Measurements from ENCODE around the gene CPAMD8. TPM values are rescaled to one million over a fixed set of nuclear protein-coding genes. Genes with fewer than 3 reads are reported as not detected.
"Not testable (repeated sequence)": the region's sequence is repeated elsewhere in the genome, so short reads cannot be mapped to it uniquely, and the experiment has no call there.

CPAMD8 gene
- total and polyA plus RNA-seq, 4 donors, result 1.9 to 11.9 (median 4.0) TPM

DNA sequence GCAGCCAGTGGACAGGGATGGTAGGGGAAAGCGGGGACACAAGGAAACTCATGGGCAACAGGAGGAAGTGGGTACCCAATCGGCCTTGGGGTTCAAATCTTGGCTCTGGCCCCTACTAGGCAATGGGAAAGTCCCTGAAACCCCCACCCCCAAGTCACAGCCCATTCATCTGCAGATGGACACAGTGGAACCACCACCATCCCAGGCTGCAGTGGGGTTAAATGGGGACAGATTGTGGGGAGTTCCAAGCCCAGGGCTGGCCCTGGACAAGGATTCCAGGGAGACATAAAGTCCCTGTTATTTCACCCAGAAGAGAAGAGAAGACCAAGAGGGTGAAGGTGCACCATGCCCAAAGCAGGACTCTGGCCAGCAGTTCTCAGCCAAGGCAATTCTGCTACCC lies 48.5 kb downstream of the CPAMD8 start:
- no peak overlapping the region for H3K4me3 ChIP-seq (ENCODE audit: low read length in 2 of 2)
- 78 to 94% methylated on average over 2 of the region's 2 CpGs for WGBS, 2 donors
- intact Hi-C loops (cut with DNase I), result no loop called here
- no peaks in the 10 kb centered on the region for H3K4me1 ChIP-seq (ENCODE audit: control insufficient read depth in 1 of 2, insufficient read depth in 2 of 2, low read length in 2 of 2)
- no peaks in the 10 kb centered on the region for H3K27me3 ChIP-seq (ENCODE audit: control insufficient read depth in 1 of 2, insufficient read depth in 2 of 2, low read length in 1 of 2)
- H3K36me3 ChIP-seq (ENCODE audit: control insufficient read depth in 1 of 2, insufficient read depth in 2 of 2, low read length in 1 of 2), result no peaks in the 10 kb centered on the region
- no peak overlapping the region for H3K27ac ChIP-seq (ENCODE audit: low read depth in 1 of 2, low read length in 2 of 2)
- H3K9me3 ChIP-seq (ENCODE audit: control insufficient read depth, low read length), result no peaks in the 10 kb centered on the region
- DNase-seq, result no peak
- no peak for ATAC-seq (ENCODE audit: low FRiP score)

DNA sequence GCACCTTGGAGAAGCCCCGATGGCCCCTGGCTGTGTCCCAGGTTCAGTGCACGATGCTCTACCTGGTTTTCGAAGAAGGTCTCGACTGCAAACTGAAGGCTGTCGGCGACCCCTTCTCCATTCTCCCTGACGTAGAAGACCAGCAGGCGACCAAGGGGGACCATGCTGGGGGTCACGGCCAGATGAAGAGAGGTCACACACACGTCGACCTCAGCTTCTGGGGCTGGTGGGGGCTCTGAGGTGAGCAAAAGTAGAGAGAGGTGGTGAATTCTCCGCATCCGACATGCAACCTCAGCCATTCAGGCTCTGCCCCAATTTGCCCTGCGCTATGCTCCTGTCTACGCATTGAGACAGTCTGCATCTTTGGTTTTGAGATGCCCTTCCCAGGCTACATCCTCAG lies 49.3 kb downstream of the CPAMD8 start:
- no peaks in the 10 kb centered on the region for H3K36me3 ChIP-seq (ENCODE audit: control insufficient read depth in 1 of 2, insufficient read depth in 2 of 2, low read length in 1 of 2)
- H3K4me3 ChIP-seq (ENCODE audit: low read length in 2 of 2), result no peak overlapping the region
- no peak for ATAC-seq (ENCODE audit: low FRiP score)
- DNase-seq, result no peak
- WGBS, 2 donors, result 85 to 88% methylated on average over 15 of the region's 15 CpGs
- intact Hi-C loops (cut with DNase I), result no loop called here
- H3K9me3 ChIP-seq (ENCODE audit: control insufficient read depth, low read length), result no peaks in the 10 kb centered on the region
- H3K4me1 ChIP-seq (ENCODE audit: control insufficient read depth in 1 of 2, insufficient read depth in 2 of 2, low read length in 2 of 2), result no peaks in the 10 kb centered on the region
- no peak overlapping the region for H3K27ac ChIP-seq (ENCODE audit: low read depth in 1 of 2, low read length in 2 of 2)
- H3K27me3 ChIP-seq (ENCODE audit: control insufficient read depth in 1 of 2, insufficient read depth in 2 of 2, low read length in 1 of 2), result no peaks in the 10 kb centered on the region

DNA sequence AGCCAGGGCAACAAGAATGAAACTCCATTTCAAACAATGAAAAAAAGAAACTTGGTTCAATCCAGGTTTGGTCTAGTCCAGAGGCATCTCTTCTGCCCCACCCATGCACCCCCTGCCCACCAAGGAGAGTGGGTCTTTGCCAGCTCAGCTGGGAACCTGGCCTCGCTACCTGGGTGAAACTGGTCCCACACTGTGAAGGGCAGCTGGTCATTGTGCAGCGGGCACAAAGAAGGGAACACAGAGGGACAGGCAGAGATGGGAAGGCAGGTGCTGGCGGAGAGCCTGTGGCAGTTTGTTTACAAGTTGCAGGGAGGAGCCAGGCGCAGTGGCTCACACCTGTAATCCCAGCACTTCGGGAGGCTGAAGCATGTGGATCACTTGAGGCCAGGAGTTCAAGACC lies 50.2 kb downstream of the CPAMD8 start:
- Histone ChIP-seq H3K4me1 (ENCODE audit: control insufficient read depth in 1 of 2, insufficient read depth in 2 of 2, low read length in 2 of 2) (no peaks in the 10 kb centered on the region), H3K27ac (ENCODE audit: low read depth in 1 of 2, low read length in 2 of 2) (no peak overlapping the region), H3K4me3 (ENCODE audit: low read length in 2 of 2) (no peak overlapping the region), H3K27me3 (ENCODE audit: control insufficient read depth in 1 of 2, insufficient read depth in 2 of 2, low read length in 1 of 2) (no peaks in the 10 kb centered on the region), H3K9me3 (ENCODE audit: control insufficient read depth, low read length) (no peaks in the 10 kb centered on the region), H3K36me3 (ENCODE audit: control insufficient read depth in 1 of 2, insufficient read depth in 2 of 2, low read length in 1 of 2) (no peaks in the 10 kb centered on the region)
- DNase-seq (no peak), ATAC-seq (ENCODE audit: low FRiP score) (no peak)
- intact Hi-C loops (cut with DNase I), result no loop called here
- WGBS, 2 donors, result 90 to 92% methylated on average over 5 of the region's 5 CpGs

DNA sequence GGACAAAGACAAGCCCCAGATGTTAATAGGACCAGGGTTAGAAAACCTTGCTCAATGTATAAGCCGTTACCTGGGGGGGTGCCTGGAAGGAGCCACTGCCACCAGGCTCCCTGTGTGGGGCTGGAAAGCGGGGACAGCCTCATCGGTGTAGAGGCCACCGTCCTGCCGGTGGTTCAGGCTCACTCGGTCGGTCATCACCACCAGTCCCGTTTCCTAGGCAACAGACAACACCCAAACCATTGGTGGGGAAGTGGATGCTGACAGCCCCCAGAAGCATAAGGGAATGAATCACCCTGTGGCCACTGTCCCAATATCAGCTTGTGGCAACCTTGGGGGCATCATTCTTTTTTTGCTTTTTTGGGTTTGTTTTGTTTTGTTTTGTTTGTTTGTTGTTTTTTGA lies 55.8 kb downstream of the CPAMD8 start:
- intact Hi-C loops (cut with DNase I), result no loop called here
- Histone ChIP-seq H3K9me3 (ENCODE audit: control insufficient read depth, low read length) (peaks cover 5% of the 10 kb centered on the region), H3K27me3 (ENCODE audit: control insufficient read depth in 1 of 2, insufficient read depth in 2 of 2, low read length in 1 of 2) (no peaks in the 10 kb centered on the region), H3K27ac (ENCODE audit: low read depth in 1 of 2, low read length in 2 of 2) (no peak overlapping the region), H3K4me3 (ENCODE audit: low read length in 2 of 2) (no peak overlapping the region), H3K36me3 (ENCODE audit: control insufficient read depth in 1 of 2, insufficient read depth in 2 of 2, low read length in 1 of 2) (no peaks in the 10 kb centered on the region), H3K4me1 (ENCODE audit: control insufficient read depth in 1 of 2, insufficient read depth in 2 of 2, low read length in 2 of 2) (no peaks in the 10 kb centered on the region)
- WGBS, 2 donors, result 83 to 92% methylated on average over 8 of the region's 8 CpGs
- ATAC-seq (ENCODE audit: low FRiP score), result no peak
- no peak for DNase-seq

DNA sequence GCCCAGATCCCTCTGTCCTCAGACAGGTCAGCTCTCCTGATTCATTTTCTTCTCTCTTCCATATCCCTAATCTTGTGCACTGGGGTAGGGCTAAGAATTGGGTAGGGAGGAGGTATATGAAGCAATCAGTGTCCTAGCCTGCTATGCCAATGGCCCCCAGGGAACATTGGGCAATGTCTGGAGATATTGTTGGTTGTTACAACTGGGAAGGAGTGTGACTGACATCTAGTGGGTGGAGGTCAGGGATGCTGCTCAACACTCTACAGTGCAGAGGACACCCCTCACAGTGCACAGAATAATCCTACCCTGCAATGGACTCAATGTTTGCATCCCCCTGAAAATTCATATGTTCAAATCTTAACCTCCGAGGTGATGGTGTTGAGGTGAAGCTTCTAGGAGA lies 57.5 kb downstream of the CPAMD8 start:
- ATAC-seq (ENCODE audit: low FRiP score), result no peak
- intact Hi-C loops (cut with DNase I), result no loop called here

DNA sequence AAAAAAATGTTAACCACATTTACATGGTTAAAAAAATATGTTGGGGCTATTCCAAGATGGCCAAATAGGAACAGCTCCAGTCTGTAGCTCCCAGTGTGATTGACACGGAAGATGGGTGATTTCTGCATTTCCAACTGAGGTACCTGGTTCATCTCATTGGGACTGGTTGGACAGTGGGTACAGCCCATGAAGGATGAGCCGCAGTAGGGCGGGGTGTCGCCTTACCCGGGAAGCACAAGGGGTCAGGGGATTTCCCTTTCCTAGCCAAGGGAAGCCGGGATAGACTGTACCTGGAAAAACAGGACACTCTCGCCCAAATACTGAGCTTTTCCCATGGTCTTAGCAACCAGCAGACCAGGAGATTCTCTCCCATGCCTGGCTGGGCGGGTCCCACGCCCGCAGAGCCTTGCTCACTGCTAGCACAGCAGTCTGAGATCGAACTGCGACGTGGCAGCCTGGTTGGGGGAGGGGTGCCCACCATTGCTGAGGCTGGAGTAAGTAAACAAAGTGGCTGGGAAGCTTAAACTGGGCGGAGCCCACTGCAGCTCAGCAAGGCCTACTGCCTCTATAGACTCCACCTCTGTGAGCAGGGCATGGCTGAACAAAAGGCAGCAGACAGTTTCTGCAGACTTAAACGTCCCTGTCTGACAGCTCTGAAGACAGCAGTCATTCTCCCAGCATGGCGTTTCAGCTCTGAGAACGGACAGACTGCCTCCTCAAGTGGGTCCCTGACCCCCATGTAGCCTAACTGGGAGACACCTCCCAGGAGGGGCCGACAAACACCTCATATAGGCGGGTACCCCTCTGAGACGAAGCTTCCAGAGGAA lies 65.4 kb downstream of the CPAMD8 start:
- H3K27ac ChIP-seq (ENCODE audit: low read depth in 1 of 2, low read length in 2 of 2); H3K9me3 ChIP-seq (ENCODE audit: control insufficient read depth, low read length); ATAC-seq (ENCODE audit: low FRiP score); H3K27me3 ChIP-seq (ENCODE audit: control insufficient read depth in 1 of 2, insufficient read depth in 2 of 2, low read length in 1 of 2); H3K4me1 ChIP-seq (ENCODE audit: control insufficient read depth in 1 of 2, insufficient read depth in 2 of 2, low read length in 2 of 2); DNase-seq; H3K4me3 ChIP-seq (ENCODE audit: low read length in 2 of 2); intact Hi-C loops (cut with DNase I); H3K36me3 ChIP-seq (ENCODE audit: control insufficient read depth in 1 of 2, insufficient read depth in 2 of 2, low read length in 1 of 2): not testable (repeated sequence)
- WGBS, 2 donors, result 65 to 66% methylated on average over 20 of the region's 20 CpGs

More for the DNA sequence above, 57.5 kb downstream of the CPAMD8 start:
- H3K27me3 ChIP-seq (ENCODE audit: control insufficient read depth in 1 of 2, insufficient read depth in 2 of 2, low read length in 1 of 2), result no peaks in the 10 kb centered on the region
- 97 to 99% methylated on average over 1 of the region's 1 CpG for WGBS, 2 donors
- peaks cover 5% of the 10 kb centered on the region for H3K9me3 ChIP-seq (ENCODE audit: control insufficient read depth, low read length)
- H3K4me1 ChIP-seq (ENCODE audit: control insufficient read depth in 1 of 2, insufficient read depth in 2 of 2, low read length in 2 of 2), result no peaks in the 10 kb centered on the region
- no peak overlapping the region for H3K27ac ChIP-seq (ENCODE audit: low read depth in 1 of 2, low read length in 2 of 2)
- DNase-seq, result no peak
- no peaks in the 10 kb centered on the region for H3K36me3 ChIP-seq (ENCODE audit: control insufficient read depth in 1 of 2, insufficient read depth in 2 of 2, low read length in 1 of 2)
- no peak overlapping the region for H3K4me3 ChIP-seq (ENCODE audit: low read length in 2 of 2)

DNA sequence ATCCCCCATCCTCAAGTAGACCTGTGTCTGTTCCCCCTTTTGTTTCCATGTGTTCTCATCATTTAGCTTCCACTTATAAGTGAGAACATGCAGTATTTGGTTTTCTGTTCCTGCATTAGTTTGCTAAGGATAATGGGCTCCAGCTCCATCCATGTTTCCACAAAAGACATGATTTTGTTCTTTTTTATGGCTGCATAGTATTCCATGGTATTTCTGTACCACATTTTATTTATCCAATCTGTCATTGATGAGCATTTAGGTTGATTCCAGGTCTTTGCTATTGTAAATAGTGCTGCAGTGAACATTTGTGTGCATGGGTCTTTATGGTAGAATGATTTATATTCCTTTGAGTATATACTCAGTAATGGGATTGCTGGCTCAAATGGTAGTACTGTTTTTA lies 68.3 kb downstream of the CPAMD8 start:
- H3K27me3 ChIP-seq (ENCODE audit: control insufficient read depth in 1 of 2, insufficient read depth in 2 of 2, low read length in 1 of 2); ATAC-seq (ENCODE audit: low FRiP score); H3K36me3 ChIP-seq (ENCODE audit: control insufficient read depth in 1 of 2, insufficient read depth in 2 of 2, low read length in 1 of 2); H3K4me3 ChIP-seq (ENCODE audit: low read length in 2 of 2); intact Hi-C loops (cut with DNase I); DNase-seq; H3K27ac ChIP-seq (ENCODE audit: low read depth in 1 of 2, low read length in 2 of 2); H3K4me1 ChIP-seq (ENCODE audit: control insufficient read depth in 1 of 2, insufficient read depth in 2 of 2, low read length in 2 of 2); H3K9me3 ChIP-seq (ENCODE audit: control insufficient read depth, low read length): not testable (repeated sequence)

DNA sequence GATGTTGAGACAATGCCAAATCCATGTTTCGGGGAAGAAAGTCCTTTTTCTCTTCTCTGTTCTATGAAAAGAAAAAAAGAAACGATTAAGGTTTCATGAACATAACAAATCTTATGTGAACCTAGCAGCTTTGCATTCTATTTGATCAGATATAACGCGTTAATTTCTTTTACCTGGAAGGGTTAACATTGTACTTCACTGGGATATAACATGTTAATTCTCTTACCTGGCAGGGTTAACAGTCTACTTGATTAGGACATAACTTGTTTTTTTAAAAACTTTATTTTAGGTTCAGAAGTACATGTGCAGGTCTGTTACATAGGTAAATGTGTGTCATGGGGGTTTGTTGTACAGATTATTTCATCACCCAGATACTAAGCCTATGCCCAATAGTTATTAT lies 68.8 kb downstream of the CPAMD8 start:
- Histone ChIP-seq H3K27ac (ENCODE audit: low read depth in 1 of 2, low read length in 2 of 2) (no peak overlapping the region), H3K4me1 (ENCODE audit: control insufficient read depth in 1 of 2, insufficient read depth in 2 of 2, low read length in 2 of 2) (no peaks in the 10 kb centered on the region), H3K27me3 (ENCODE audit: control insufficient read depth in 1 of 2, insufficient read depth in 2 of 2, low read length in 1 of 2) (no peaks in the 10 kb centered on the region), H3K36me3 (ENCODE audit: control insufficient read depth in 1 of 2, insufficient read depth in 2 of 2, low read length in 1 of 2) (no peaks in the 10 kb centered on the region), H3K9me3 (ENCODE audit: control insufficient read depth, low read length) (no peaks in the 10 kb centered on the region), H3K4me3 (ENCODE audit: low read length in 2 of 2) (no peak overlapping the region)
- no peak for ATAC-seq (ENCODE audit: low FRiP score)
- WGBS, 2 donors, result 62 to 64% methylated on average over 4 of the region's 4 CpGs
- intact Hi-C loops (cut with DNase I), result no loop called here
- DNase-seq, result no peak

DNA sequence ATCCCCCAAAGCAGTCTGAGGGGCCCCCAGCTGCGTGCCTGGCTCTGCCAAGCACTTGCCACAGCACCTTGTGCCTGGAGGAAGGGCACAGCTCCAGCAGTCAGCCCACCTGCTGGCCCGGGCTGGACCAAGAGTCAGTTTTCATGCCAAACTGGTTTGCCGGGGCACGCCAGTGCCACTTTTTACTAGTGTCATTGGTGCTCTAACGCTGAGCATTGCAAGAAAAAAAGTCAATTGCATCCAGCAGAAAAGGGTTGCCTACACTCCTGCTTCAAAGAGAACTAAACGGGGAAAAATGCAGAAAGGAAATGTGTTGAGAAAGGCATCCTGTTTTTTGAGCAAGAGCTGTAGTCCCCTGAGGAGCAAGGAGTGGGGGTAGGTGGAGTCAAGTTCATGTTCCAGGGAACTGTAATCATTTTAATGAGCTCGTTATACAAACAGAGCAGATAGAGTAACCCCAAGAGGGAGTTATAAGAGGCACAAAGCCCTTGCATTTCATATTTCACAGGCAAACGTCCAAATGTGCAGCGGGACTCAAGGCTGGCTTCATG lies 69.4 kb downstream of the CPAMD8 start:
- ATAC-seq (ENCODE audit: low FRiP score) (no peak), DNase-seq (no peak)
- Histone ChIP-seq H3K27ac (ENCODE audit: low read depth in 1 of 2, low read length in 2 of 2) (no peak overlapping the region), H3K4me3 (ENCODE audit: low read length in 2 of 2) (no peak overlapping the region), H3K9me3 (ENCODE audit: control insufficient read depth, low read length) (no peaks in the 10 kb centered on the region), H3K27me3 (ENCODE audit: control insufficient read depth in 1 of 2, insufficient read depth in 2 of 2, low read length in 1 of 2) (no peaks in the 10 kb centered on the region), H3K4me1 (ENCODE audit: control insufficient read depth in 1 of 2, insufficient read depth in 2 of 2, low read length in 2 of 2) (no peaks in the 10 kb centered on the region), H3K36me3 (ENCODE audit: control insufficient read depth in 1 of 2, insufficient read depth in 2 of 2, low read length in 1 of 2) (no peaks in the 10 kb centered on the region)
- intact Hi-C loops (cut with DNase I), result no loop called here
- 7 to 8% methylated on average over 9 of the region's 9 CpGs for WGBS, 2 donors

All from aorta (tissue), 5 donors.